Loucy (cell line): Measurements from ENCODE around the gene GLYR1.

ENCODE experiments used
- EZH2phosphoT487 ChIP-seq: fragments of 200-600 bp; IDR thresholded peaks from 2 replicates; pipeline ENCODE4 v1.6.1; 2018; ENCODE audit warnings: antibody characterized with exemption, mild to moderate bottlenecking, moderate library complexity, borderline replicate concordance
- TF ChIP-seq, protein P1 (sequence below): fragments of 200-600 bp; sonication (generic); conservative IDR thresholded peaks from 2 replicates; pipeline ENCODE4 v1.5.1; 2014; ENCODE audit warnings: mild to moderate bottlenecking, antibody characterized with exemption, low read length

DNA sequence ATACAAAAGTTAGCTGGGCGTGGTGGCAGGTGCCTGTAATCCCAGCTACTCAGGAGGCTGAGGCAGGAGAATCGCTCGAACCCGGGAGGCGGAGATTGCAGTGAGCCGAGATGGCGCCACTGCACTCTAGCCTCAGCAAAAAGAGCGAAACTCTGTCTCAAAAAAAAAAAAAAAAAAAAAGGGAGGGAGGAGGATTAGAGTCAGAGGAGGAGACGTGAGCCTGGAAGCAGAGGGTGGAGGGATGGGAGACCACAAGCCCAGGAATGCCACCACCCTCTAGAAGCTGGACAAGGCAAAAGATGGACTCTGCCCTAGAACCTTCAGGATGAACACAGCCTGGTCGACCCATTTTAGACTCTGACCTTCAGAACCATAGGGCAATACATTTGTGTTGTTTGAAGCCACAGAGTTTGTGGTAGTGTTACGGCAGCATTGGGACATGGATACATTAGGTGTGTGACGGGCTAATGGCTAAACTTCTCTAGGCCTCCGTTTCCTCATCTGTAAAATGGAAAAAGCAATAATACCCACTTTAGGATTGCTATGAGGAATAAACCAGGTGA, 54.1 kb downstream of the GLYR1 start:
- TF ChIP-seq, protein P1, sequence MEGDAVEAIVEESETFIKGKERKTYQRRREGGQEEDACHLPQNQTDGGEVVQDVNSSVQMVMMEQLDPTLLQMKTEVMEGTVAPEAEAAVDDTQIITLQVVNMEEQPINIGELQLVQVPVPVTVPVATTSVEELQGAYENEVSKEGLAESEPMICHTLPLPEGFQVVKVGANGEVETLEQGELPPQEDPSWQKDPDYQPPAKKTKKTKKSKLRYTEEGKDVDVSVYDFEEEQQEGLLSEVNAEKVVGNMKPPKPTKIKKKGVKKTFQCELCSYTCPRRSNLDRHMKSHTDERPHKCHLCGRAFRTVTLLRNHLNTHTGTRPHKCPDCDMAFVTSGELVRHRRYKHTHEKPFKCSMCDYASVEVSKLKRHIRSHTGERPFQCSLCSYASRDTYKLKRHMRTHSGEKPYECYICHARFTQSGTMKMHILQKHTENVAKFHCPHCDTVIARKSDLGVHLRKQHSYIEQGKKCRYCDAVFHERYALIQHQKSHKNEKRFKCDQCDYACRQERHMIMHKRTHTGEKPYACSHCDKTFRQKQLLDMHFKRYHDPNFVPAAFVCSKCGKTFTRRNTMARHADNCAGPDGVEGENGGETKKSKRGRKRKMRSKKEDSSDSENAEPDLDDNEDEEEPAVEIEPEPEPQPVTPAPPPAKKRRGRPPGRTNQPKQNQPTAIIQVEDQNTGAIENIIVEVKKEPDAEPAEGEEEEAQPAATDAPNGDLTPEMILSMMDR, result no peak
- no peak for TF ChIP-seq EZH2phosphoT487
